GM12892 (cell line): ENCODE data around the gene TF.

Source experiments
- POLR2A ChIP-seq: IDR thresholded peaks from 2 replicates; pipeline ENCODE4 v1.6.1; 2011; ENCODE audit warnings: low read depth, low read length, control low read depth
- POLR2AphosphoS5 ChIP-seq: IDR thresholded peaks from 2 replicates; pipeline ENCODE4 v1.6.1; 2011; ENCODE audit warnings: low read depth, low read length, control low read depth

DNA sequence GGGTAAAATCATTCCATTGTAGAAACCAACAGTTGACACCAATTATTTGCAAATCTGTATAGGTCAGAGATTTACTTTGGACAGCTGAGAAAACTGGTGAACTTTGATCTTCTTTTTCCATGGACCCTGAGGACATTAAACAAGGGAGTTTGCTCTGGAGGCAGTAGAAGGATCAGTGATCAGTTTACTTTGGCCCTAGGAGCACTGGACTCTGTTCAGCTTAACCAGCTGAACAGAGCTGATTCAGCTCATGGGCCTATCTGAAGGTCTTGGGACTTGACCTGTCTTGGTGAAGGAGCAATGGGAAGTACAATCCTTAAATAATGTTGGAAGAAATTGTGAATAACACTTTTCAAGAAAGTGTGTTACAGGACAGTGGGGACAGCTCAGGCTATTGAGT, 15.2 kb upstream of the TF start:
- TF ChIP-seq POLR2A (no peak), POLR2AphosphoS5 (no peak)
